B cell (primary cell): ENCODE data around the gene COL16A1. TPM values are rescaled to one million over a fixed set of nuclear protein-coding genes. Genes with fewer than 3 reads are reported as not detected.

Experiments used
- ATAC-seq: fragments of 200-7000 bp; cut with Tn5 transposase; one replicate; pipeline ENCODE4 v1.10.0; 2021; ENCODE audit warnings: low read depth, mild to moderate bottlenecking, moderate number of reproducible peaks, moderate library complexity
- CTCF ChIA-PET: fragments of 350-600 bp; sonication (Branson Sonifier 250); formaldehyde crosslinking; loops from one replicate; lab custom pipeline; 2021; ENCODE audit warnings: antibody characterized with exemption, inconsistent platforms; lab: Charles Lee
- POLR2A ChIA-PET: fragments of 350-600 bp; sonication (Branson Sonifier 250); formaldehyde crosslinking; loops from one replicate; lab custom pipeline; 2021; ENCODE audit warnings: antibody characterized with exemption; lab: Charles Lee
- DNase-seq: peaks from one replicate; pipeline ENCODE4 v3.0.0; 2013
- H2AFZ ChIP-seq: 2 replicates; pipeline ENCODE4 v1.6.1; 2012; ENCODE audit warnings: mild to moderate bottlenecking, low read depth, low read length; ENCODE audit not compliant: insufficient read depth, poor library complexity, severe bottlenecking
- H3K27ac ChIP-seq, 2 donors: 1 replicate in 1 of 2; 2 replicates in 1 of 2; pipeline ENCODE4 v1.5.1; 2012 to 2013; ENCODE audit warnings: low read length in 2 of 2, mild to moderate bottlenecking in 2 of 2, moderate library complexity in 1 of 2
- H3K27me3 ChIP-seq, 4 experiments: fragments of 200-600 bp in 1 of 4; sonication (generic) in 1 of 4; replicated peaks in 1 of 4; 1 replicate in 2 of 4; 2 replicates in 2 of 4; pipeline versions ENCODE4 v1.6.1 to v1.7.0; 2013 to 2016; ENCODE audit warnings: low read length in 3 of 4, mild to moderate bottlenecking in 2 of 4, mixed read lengths in 1 of 4, moderate library complexity in 1 of 4; ENCODE audit not compliant: insufficient read depth in 4 of 4, control insufficient read depth in 3 of 4; ENCODE audit errors: control extremely low read depth in 1 of 4
- H3K36me3 ChIP-seq, 2 experiments: replicated peaks in 1 of 2; 1 replicate in 1 of 2; 2 replicates in 1 of 2; pipeline versions ENCODE4 v1.6.1 to v1.7.1; 2013; ENCODE audit warnings: low read length in 1 of 2; ENCODE audit not compliant: insufficient read depth in 2 of 2, control insufficient read depth in 1 of 2; ENCODE audit errors: control extremely low read depth in 1 of 2, extremely low read depth in 1 of 2
- H3K4me1 ChIP-seq, 2 donors: fragments of 200-600 bp in 1 of 2; sonication (generic) in 1 of 2; 1 replicate in 1 of 2; 2 replicates in 1 of 2; pipeline versions ENCODE4 v1.5.1 to v1.6.1; 2013 to 2017; ENCODE audit warnings: low read length in 2 of 2; ENCODE audit not compliant: control insufficient read depth in 2 of 2, insufficient read depth in 2 of 2
- H3K4me2 ChIP-seq: replicated peaks from 2 replicates; pipeline ENCODE3; 2012; ENCODE audit warnings: mild to moderate bottlenecking, low read depth, low read length; ENCODE audit not compliant: poor library complexity, severe bottlenecking
- H3K4me3 ChIP-seq, 5 experiments: fragments of 200-600 bp in 1 of 5; sonication (generic) in 1 of 5; 1 replicate in 3 of 5; 2 replicates in 2 of 5; pipeline versions ENCODE4 v1.5.1 to v1.7.0; 2011 to 2016; ENCODE audit warnings: low read length in 4 of 5, mild to moderate bottlenecking in 4 of 5, low read depth in 2 of 5, control low read depth in 1 of 5, moderate library complexity in 1 of 5; ENCODE audit not compliant: insufficient read depth in 1 of 5; ENCODE audit errors: control extremely low read depth in 1 of 5, extremely low read depth in 1 of 5
- H3K79me2 ChIP-seq: fragments of 200-600 bp; sonication (generic); one replicate; pipeline ENCODE4 v1.6.0; 2016; ENCODE audit warnings: low read length; ENCODE audit not compliant: control insufficient read depth, insufficient read depth
- H3K9ac ChIP-seq: fragments of 200-600 bp; sonication (generic); 2 replicates; pipeline ENCODE4 v1.6.1; 2017; ENCODE audit warnings: mild to moderate bottlenecking, low read length, moderate library complexity
- H3K9me3 ChIP-seq, 3 donors: one replicate each; pipeline versions ENCODE4 v1.6.1 to v1.7.1; 2013; ENCODE audit warnings: low read length in 2 of 3; ENCODE audit not compliant: control insufficient read depth in 2 of 3, insufficient read depth in 1 of 3; ENCODE audit errors: control extremely low read depth in 1 of 3
- H4K20me1 ChIP-seq: 2 replicates; pipeline ENCODE4 v1.6.0; 2012; ENCODE audit warnings: mild to moderate bottlenecking, low read length; ENCODE audit not compliant: insufficient read depth, control insufficient read depth, poor library complexity, severe bottlenecking
- H3K27ac Mint-ChIP-seq: one replicate; pipeline ENCODE4 v1.8.0; 2021; ENCODE audit warnings: mixed read lengths
- H3K27me3 Mint-ChIP-seq: one replicate; pipeline ENCODE4 v1.8.0; 2021; ENCODE audit warnings: mixed read lengths
- H3K4me1 Mint-ChIP-seq: one replicate; pipeline ENCODE4 v1.8.0; 2021; ENCODE audit warnings: mixed read lengths
- H3K4me3 Mint-ChIP-seq: one replicate; pipeline ENCODE4 v1.8.0; 2021; ENCODE audit warnings: mixed read lengths
- H3K9me3 Mint-ChIP-seq: one replicate; pipeline ENCODE4 v1.8.0; 2022; ENCODE audit warnings: mixed read lengths; ENCODE audit not compliant: insufficient read depth
- CTCF ChIP-seq: fragments of 200-600 bp; IDR thresholded peaks from one replicate; pipeline ENCODE4 v1.8.0; 2022; ENCODE audit warnings: antibody characterized with exemption, mild to moderate bottlenecking
- EZH2 ChIP-seq: IDR thresholded peaks from 2 replicates; pipeline ENCODE4 v1.6.1; 2012; ENCODE audit warnings: borderline replicate concordance, low read depth, mild to moderate bottlenecking, moderate library complexity, low read length; ENCODE audit not compliant: insufficient read depth, poor library complexity, severe bottlenecking
- WGBS: methylation state at CpG from one replicate; pipeline ENCODE4 v1.1.5; 2013; ENCODE audit warnings: missing lambda C conversion rate; ENCODE audit not compliant: insufficient coverage; 5-methylcytosine and 5-hydroxymethylcytosine counted together
- intact Hi-C: fragments of 100-400 bp; cut with micrococcal nuclease; formaldehyde crosslinking; loops from one replicate; pipeline ENCODE4 v1.10.0; 2022
- polyA plus RNA-seq: library from polyadenylated mRNA; depleted of rRNA; stranded (reverse); fragments of >200 nt; gene quantifications from 2 replicates; pipeline ENCODE4 v1.2.3, GENCODE V29; 2012
- total RNA-seq, 2 donors: library from RNA; stranded (reverse); fragments of 120-200 nt in 1 of 2; gene quantifications; 1 replicate in 1 of 2; 2 replicates in 1 of 2; pipeline versions ENCODE4 v1.2.3 to v1.2.4, GENCODE V29; 2013 to 2022

COL16A1 gene
- total and polyA plus RNA-seq, 2 donors (not counting 1 experiment from before 2014, with no cell fraction given) = 0.07 TPM; not detected in 1

- Histone ChIP-seq H3K9me3 (peaks cover 0 to 5% (median 0%) of the 10 kb centered on the region in 3 donors), H3K79me2 (no peaks in the 10 kb centered on the region), H3K9ac (no peak overlapping the region), H3K4me1 (peaks cover 13 to 19% of the 10 kb centered on the region in 2 donors), H3K4me2 (no peak overlapping the region), H3K4me3 (no peak overlapping the region), H3K36me3 (peaks cover 0 to 2% of the 10 kb centered on the region in 2 experiments), H2AFZ (no peak overlapping the region), H3K27me3 (peaks cover 0 to 25% (median 5%) of the 10 kb centered on the region in 4 experiments), H4K20me1 (no peaks in the 10 kb centered on the region), H3K27ac (no peak overlapping the region)
- Mint-ChIP-seq H3K4me3 (no peak overlapping the region), H3K4me1 (peaks cover 18% of the 10 kb centered on the region), H3K9me3 (no peaks in the 10 kb centered on the region), H3K27ac (no peak overlapping the region), H3K27me3 (peaks cover 18% of the 10 kb centered on the region)
- ChIA-PET CTCF (no interaction called here), POLR2A (no interaction called here)
- TF ChIP-seq EZH2 = no peak
- no peak for TF ChIP-seq CTCF
- ATAC-seq (no peak), DNase-seq (peak; percentile 4)
- intact Hi-C loops = no loop called here
- WGBS = 92% methylated on average over 12 of the region's 15 CpGs
Measured at GRCh38 chr1:31621847-31622730, 81.7 kb downstream of the COL16A1 start.

- H3K27ac Mint-ChIP-seq = no peak overlapping the region
- no peaks in the 10 kb centered on the region for H3K9me3 Mint-ChIP-seq
- peaks cover 0 to 5% (median 0%) of the 10 kb centered on the region in 3 donors for H3K9me3 ChIP-seq
- no peak for TF ChIP-seq EZH2
- no peak for TF ChIP-seq CTCF
- peaks cover 22% of the 10 kb centered on the region for H3K4me1 Mint-ChIP-seq
- peak; percentile 9 for DNase-seq
- H3K4me3 ChIP-seq = no peak overlapping the region
- intact Hi-C loops = no loop called here
- H3K27ac ChIP-seq = no peak overlapping the region
- ChIA-PET POLR2A (no interaction called here), CTCF (no interaction called here)
- no peak for ATAC-seq
- no peak overlapping the region for H2AFZ ChIP-seq
- H4K20me1 ChIP-seq = no peaks in the 10 kb centered on the region
- 91% methylated on average over 4 of the region's 5 CpGs for WGBS
- H3K27me3 ChIP-seq = peaks cover 0 to 32% (median 8%) of the 10 kb centered on the region in 4 experiments
- peaks cover 0 to 2% of the 10 kb centered on the region in 2 experiments for H3K36me3 ChIP-seq
- no peak overlapping the region for H3K9ac ChIP-seq
- no peak overlapping the region for H3K4me2 ChIP-seq
- H3K79me2 ChIP-seq = no peaks in the 10 kb centered on the region
- H3K27me3 Mint-ChIP-seq = peaks cover 25% of the 10 kb centered on the region
- H3K4me1 ChIP-seq = peaks cover 13 to 19% of the 10 kb centered on the region in 2 donors
- H3K4me3 Mint-ChIP-seq = no peak overlapping the region
Measured at GRCh38 chr1:31621498-31621820, 82.4 kb downstream of the COL16A1 start.
